HPDE6-E6E7 (cell line): Measurements from ENCODE around the gene DUS3L.

Experiments
- DNase-seq: peaks from one replicate; pipeline ENCODE4 v3.0.0; 2011; ENCODE audit warnings: missing footprints; ENCODE audit errors: extremely low spot score

Gene DUS3L

DNA sequence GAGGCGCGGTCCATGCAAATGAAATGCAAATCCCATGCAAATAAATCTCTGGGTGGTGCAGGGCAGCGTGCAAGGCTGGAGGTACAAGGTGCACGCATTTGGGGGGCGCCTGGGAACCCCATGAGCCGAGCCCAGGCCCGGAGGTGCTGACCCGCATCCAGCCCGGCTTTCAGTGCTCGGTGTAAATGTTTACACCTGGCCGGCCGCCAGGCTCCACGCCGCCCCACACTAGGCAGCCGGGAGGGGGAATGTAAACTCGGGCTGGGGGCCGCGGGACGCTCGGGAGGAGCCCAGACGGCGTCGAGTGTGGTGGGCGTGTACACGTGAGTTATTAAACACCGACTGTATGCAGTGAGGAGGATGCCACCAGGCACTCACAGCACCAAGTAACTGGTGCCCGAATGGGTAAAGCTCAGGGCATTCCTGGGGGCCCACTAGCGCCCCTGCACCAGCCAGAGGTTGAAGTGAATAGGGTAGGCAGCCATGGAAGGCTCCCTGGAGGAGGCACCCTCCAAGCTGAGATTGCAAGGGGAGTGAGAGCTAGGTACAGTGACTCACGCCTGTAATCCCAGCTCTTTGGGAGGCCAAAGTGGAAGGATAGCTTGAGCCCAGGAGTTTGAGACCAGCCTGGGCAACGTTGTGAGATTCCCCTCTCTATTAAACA, 31.4 kb upstream of the DUS3L start:
- DNase-seq: no peak

- no peak for DNase-seq
Observed at GRCh38 chr19:5821521-5822180, 30.7 kb upstream of the DUS3L start.

GRCh38 chr19:5820785-5821184, 29.8 kb upstream of the DUS3L start:
- DNase-seq: no peak

GRCh38 chr19:5818594-5818993, 27.6 kb upstream of the DUS3L start:
- no peak for DNase-seq

DNA sequence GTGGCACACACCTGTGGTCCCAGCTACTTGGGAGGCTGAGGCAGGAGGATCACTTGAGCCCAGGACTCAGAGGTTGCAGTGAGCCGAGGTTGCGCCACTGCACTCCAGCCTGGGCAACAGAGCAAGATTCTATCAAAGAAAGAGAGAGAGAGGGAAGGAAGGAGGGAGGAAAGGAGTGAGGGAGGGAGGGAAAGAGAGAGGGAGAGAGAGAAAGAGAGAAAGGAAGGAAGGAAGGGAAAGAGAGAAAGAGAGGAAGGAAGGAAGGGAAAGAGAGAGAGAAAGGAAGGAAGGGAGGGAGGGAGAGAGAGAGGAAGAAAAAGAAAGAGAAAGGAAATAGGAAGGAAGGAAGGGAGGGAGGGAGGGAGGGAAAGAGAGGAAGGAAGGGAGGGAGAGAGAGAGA, 26.3 kb upstream of the DUS3L start:
- no peak for DNase-seq

DNA sequence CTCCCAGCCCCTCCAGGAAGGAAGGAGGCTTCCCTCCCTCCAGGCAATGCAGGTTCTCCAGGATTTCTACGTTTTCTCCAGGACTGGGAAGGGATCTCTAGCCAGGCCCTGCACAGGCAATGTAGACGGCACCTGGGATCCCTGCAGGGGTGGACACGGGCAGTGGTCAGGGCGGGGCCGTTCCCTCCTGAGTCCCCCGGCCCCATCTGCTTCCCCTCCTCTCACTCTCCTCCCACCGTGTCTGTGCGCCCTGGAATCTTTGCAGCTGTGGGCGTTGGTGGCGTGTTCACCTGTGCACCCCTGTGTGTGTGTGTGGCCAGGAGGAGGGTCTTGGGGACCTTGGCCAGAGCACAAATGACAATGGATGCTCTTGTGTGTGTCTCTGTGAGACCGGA, 23.9 kb upstream of the DUS3L start:
- DNase-seq: no peak

DNA sequence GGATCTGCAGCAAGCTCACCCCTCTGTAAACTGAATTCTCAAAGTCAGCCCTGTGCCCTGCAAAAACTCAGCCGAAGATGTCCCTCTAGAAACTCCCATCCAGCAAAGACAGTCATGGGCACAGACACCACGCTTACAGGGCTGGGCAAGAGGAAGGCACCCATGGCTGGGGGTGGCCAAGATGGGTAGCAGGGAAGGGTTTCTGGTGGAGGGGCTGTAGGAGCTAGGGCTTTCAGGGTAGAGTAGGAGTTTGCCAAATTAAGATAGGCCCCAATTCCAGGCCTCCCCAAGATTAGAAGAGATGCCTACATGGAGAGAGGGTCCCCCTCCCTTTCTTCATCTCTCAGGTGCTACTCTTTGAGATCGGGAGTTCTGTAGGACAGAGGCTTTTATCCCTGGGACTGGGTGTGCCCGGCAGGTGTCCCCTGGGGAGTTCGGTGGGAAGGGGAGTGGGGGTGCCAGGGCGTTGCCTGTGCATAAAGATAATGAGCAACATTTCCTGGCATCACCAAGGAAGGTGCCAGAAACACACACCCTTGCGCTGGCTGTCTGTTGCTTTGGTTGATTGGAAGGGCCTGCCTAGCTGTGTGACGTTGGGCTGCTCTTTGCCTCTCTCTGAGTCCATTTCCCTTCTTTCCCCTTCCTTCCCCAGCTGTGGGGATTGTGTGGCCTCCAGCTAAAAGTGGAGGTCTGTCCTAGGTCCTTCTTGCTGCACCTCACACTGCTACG, 23.3 kb upstream of the DUS3L start:
- no peak for DNase-seq

- no peak for DNase-seq
Observed at GRCh38 chr19:5811117-5811516, 20.2 kb upstream of the DUS3L start.

DNA sequence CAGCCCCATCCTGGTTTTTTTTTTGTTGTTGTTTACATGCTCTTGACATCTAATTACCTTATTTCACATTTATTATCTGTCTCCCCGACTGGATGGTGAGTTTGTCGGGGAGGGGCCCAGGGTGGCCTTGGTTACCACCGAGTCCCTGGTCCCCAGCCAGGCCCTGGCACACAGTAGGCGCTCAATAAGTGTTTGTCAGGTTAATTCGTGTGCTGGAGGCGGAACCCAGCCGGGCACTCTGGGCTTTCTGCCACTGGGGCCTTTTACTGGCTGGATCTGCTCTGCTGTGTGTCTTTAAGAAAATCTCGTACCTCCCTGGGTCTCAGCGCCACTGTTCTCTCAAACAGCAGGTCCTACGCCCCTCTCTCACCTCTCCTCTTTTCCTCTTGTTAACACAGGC, 18.5 kb upstream of the DUS3L start:
- DNase-seq: no peak

- no peak for DNase-seq
Observed at GRCh38 chr19:5809053-5809452, 18.1 kb upstream of the DUS3L start.

DNA sequence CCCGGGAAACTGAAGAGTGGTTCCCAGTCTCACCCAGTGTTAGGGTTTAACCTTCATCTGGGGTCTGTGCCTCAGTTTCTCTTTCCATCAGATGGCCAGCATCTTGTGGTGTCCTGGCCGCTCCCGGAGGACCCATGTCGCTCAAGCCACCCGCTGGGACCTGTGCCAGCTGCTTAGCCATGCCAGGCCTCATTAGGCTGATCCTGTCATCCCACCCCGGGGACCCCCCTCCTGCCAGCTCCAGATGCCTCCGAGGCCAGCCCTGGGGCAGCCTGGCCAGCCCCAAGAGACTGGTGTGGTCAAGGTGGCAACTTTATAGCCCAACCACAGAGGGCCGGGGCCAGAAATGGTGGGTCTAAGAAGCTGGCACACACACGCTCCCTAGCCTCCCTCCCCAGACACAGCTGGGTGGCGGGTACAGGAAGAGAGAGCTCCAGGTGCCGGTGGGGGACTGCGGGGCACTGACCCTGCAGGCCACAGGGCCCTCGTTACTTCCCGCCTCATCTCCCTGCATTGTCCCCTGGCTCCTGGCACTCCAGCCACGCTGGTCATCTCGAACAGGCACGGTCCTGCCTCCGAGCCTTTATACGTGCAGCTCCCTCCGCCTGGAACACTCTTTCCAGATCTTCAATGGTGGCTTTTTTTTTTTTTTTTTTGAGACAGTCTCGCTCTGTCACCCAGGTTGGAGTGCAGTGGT, 17.3 kb upstream of the DUS3L start:
- DNase-seq: no peak

DNA sequence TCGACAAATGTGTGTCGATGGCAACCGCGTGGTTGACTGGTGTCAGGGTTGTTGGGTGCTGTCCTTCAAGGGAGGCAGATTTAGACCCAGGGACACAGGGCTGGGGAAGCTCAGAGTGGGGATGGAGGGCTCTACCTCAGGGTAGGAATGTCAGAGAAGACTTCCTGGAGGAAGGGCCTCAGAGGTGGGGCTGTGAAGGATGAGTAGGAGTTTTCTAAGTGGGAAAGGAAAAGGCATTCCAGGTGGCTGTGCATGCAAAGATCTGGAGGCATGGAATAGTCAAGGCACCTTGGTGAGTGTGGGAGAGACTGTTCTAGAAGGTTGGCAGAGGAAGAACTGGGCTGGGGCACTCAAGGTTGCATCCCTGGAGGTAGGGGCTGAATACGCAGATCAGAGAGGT, 15.9 kb upstream of the DUS3L start:
- no peak for DNase-seq

GRCh38 chr19:5806133-5806489, 15.1 kb upstream of the DUS3L start:
- no peak for DNase-seq

- DNase-seq: peak; percentile 64
Observed at GRCh38 chr19:5805462-5806132, 14.6 kb upstream of the DUS3L start.

- DNase-seq: peak; percentile 60
Observed at GRCh38 chr19:5804516-5805461, 13.8 kb upstream of the DUS3L start, which contains the start of gene NRTN. TSS of gene NRTN (plus strand) at chr19:5805067. CDS start at chr19:5824166, 19,099 bp downstream.

- peak; percentile 96 for DNase-seq
Observed at GRCh38 chr19:5803752-5804515, 13.0 kb upstream of the DUS3L start.

GRCh38 chr19:5803441-5803751, 12.4 kb upstream of the DUS3L start:
- no peak for DNase-seq

DNA sequence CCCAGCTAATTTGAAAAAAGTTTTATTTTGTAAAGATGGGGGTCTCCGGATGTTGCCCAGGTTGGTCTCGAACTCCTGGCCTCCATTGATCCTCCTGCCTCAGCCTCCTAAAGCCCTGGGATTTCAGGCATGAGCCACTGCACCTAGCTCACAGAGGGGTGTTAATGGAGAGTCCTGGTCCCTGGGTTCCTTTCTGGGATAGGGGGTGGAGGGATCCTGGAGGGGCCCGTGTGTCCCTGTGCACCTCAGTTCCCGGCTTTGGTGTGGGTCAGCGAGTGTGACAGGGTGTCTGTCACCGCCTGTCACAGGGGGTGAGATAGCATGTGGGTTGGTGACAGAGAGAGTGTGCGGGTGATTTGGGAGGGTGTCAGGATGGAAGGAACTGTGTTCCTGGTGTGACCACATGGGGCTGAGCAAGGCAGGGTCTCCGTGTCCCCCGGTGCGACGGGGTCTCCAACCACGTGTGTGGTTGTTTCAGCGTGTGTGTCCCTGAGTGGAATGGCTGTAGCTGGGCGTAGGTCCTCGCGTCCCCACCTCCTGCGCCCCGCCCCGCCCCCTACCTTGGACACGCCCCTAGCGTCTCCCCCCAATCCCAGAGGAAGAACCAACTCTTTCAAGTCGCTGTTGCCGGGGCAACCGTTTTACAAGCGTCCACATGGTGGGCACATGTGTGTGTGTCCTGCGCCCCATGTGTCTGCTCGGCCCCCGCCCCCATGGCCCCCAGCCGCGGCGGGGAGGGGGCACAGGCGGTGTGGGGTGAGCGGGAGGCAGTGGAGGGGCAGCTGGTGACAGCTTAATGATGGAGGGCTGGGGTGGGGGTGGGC, 11.0 kb upstream of the DUS3L start:
- no peak for DNase-seq
